ENCODE results near the gene MTCH1.

- TF ChIP-seq RFX5 (IDR thresholded peaks at IDR 0.05; ENCODE audit: low read depth, low read length): no peak
- TF ChIP-seq, protein P1, sequence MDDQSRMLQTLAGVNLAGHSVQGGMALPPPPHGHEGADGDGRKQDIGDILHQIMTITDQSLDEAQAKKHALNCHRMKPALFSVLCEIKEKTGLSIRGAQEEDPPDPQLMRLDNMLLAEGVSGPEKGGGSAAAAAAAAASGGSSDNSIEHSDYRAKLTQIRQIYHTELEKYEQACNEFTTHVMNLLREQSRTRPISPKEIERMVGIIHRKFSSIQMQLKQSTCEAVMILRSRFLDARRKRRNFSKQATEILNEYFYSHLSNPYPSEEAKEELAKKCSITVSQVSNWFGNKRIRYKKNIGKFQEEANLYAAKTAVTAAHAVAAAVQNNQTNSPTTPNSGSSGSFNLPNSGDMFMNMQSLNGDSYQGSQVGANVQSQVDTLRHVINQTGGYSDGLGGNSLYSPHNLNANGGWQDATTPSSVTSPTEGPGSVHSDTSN (IDR thresholded peaks at IDR 0.05; ENCODE audit: insufficient replicate concordance, low read depth, low read length): no peak
- TF ChIP-seq RCOR1 (conservative IDR thresholded peaks at IDR 0.05; ENCODE audit: low read depth, low read length): no peak
- TF ChIP-seq EZH2 (IDR thresholded peaks at IDR 0.05; ENCODE audit: borderline replicate concordance, control insufficient read depth, low read depth, low read length): no peak
- no peak for TF ChIP-seq CREB1 (IDR thresholded peaks at IDR 0.05; ENCODE audit: low read depth)
- no peak for TF ChIP-seq ZZZ3 (IDR thresholded peaks at IDR 0.05; ENCODE audit: control insufficient read depth, insufficient read length, low read depth)
- no peak for TF ChIP-seq CTCF (IDR thresholded peaks at IDR 0.05 in 2 of 3, conservative IDR thresholded peaks at IDR 0.05 in 1 of 3; ENCODE audit: control insufficient read depth in 2 of 3, extremely low read depth in 1 of 3, insufficient read depth in 1 of 3, low read depth in 3 of 3, low read length in 3 of 3)
Measured at GRCh38 chr6:36967301-36967700, 18.7 kb downstream of the MTCH1 start.
